ENCODE measurements around the gene OTUD3. TPM values are rescaled to one million over a fixed set of nuclear protein-coding genes. Genes with fewer than 3 reads are reported as not detected.

OTUD3 gene
- total RNA-seq, 1 experiment from 2014 or later = 4.2 TPM

DNA sequence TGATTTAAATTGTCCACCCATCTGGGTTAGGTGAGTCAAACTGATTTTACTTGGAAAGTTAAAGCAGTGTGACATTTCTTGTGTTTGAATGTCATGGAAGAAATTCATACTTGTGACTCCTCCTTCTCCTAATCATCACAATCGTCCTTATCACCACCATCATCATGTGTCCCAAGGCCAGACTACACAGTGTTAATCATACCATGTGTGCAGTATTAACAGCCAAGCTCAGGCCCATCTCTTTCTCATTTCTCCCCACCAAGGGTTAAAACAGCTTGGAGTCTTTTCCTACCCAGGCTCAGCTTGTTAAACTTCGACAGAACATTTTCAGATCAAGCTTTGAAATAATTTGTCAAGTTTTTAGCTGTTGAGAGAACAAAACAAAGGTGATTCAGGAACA, 63.7 kb downstream of the OTUD3 start:
- no peak for DNase-seq (ENCODE audit: extremely low read depth, low read depth)

DNA sequence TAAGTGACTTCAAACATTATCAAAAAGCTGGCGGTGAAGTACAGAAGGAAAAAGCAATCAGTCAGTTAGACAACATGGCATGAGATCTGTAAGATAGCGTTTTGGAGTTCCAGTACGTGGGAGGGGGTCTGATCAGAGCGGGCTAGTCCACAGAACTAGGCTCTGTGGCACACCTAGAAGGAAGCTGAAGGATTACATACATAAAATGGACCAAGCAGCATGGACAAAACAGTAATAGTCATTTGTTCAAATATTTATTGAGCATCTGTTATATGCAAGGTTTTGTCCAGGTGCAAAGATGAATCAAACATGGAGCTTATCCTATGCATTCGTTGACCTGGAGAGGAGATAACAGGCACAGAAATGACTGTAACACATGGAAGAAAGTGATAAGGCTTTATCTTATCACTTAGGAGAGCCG, 64.1 kb downstream of the OTUD3 start:
- no peak for DNase-seq (ENCODE audit: extremely low read depth, low read depth)

DNA sequence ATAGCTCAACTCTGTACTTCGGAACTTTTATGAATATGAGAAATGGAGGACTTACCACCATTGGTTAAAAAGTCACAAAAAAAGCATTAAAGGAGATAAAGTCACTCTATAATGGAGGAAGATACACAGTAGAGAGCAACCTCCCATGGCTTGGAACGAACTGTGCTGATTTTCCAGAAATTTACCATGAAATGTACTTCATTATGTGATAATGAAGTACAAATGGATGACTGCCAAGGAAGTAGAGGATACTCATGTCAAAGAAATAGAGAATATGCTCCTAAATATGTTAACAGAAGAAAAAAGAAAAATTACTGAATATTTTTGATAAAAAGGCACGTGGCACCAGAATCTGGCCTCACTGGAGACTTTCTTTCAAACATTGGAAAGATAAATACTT, 64.8 kb downstream of the OTUD3 start:
- no peak for DNase-seq (ENCODE audit: extremely low read depth, low read depth)

DNA sequence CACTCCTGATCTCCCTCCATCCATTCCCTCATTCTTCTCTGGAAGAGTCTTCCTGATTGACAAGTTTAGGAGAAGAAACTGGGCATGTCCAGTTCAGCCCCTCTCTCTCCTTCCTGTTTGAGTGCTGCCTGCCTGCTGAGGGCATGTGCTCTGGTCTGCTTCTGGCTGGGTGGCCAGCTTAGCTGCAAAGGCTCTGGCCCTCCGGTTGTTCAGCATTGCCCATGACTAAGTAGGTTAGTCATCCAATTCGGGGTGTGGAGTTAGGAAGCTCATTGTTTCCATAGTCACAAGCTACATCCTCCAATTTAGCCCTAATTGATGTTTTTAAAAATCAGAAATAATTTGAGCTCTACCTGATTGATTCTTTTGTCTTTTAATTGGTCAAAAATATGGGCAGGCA, 66.8 kb downstream of the OTUD3 start:
- no peak for DNase-seq (ENCODE audit: extremely low read depth, low read depth)

DNA sequence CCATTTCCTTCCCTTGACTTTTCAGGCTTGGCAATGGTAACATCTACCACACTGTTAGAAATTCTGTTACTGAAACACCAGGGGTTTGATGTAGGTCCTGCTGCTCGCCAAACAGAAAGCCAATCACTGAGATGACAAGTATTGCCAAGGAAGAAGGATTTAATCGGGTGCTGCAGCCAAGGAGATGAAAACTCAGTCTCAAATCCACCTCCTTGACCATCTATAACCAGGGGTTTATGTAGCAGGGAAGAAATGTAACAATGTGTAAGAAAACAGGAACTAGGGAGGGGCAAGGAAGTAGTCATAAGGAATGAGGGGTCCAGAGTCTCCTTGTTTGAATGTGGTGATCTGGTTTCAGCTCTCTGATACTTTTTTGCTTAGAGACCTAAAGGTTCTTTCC, 71.9 kb downstream of the OTUD3 start:
- DNase-seq (ENCODE audit: extremely low read depth, low read depth) = no peak

DNA sequence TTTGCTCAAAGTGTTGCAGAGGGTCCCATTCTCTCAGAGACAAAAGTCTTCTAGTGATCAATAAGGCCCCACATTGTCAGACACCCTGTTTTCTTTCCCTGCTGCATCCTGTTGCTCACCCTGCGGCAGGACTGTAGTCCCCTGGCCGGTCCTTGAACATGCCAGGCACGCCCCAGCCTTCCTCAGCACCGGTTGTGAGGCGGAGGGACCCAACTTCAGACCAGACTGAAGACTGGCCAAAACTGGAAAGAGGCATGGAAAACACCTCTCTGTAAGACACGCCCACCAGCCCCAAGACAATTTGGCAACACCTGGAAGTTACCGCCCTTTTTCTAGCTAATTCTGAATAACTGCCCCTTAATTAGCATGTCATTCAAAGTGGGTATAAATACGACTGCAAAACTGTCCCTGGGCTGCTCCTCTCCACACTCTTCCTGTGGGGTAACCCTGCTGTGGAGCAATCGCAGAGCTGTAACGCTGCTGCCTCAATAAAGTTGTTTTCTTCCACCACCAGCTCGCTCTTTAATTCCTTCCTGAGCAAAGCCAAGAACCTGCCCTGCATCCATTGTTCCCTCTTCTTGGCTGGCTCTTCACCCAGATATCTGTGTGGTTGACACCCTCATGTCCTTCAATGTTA, 73.5 kb downstream of the OTUD3 start:
- no peak for DNase-seq (ENCODE audit: extremely low read depth, low read depth)

DNA sequence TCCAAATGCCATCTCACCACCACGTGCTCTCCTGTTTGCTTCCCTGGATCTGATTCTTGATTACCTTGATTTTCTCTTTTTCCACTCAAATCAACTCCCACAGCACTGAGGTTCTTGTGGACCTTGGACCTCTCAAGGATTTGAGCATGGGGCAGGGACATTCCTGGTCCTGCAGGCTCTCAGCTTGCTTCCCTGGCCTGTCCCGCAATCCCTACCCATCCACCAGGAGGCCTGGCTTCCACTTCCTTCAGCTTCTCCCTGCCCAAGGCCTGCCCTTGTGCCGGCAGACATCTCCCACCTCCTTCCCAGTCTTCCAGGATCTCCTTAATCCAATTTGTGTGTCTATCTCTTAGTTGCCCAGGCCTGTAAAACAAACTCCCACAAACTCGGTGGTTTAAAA, 75.6 kb downstream of the OTUD3 start:
- DNase-seq (ENCODE audit: extremely low read depth, low read depth) = no peak

DNA sequence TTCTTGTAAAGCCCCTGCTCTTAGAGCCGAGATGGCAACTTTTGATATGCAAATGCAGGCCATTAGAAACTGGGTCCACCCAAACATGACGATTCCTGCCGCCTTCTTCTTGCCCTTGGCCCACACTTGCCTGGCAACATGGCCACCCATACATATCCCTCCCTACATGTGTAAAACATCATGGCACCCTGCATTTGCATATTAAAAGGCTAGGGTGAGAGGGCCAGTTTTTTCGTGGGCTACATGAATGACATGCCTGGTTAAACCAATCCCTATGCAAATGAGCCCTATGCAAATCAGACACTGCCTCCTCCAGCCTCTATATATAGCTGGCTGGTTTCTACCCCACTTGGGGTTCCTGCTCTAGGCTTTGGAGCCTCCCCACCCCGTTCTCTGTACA, 78.4 kb downstream of the OTUD3 start:
- no peak for DNase-seq (ENCODE audit: extremely low read depth, low read depth)

Other genes with a start within 250 kb of the OTUD3 start
- 13.9 and 16.2 TPM in 2 replicates for gene NBL1, start 238.1 kb upstream of the OTUD3 start, total RNA-seq (2014; rRNA removed; shearing (Covaris generic))
- gene HTR6, start 217.5 kb upstream of the OTUD3 start, total RNA-seq (2014; rRNA removed; shearing (Covaris generic)) = 0.12 TPM in 1 of 2 replicates, not detected in the other
- gene TMCO4, start 82.5 kb upstream of the OTUD3 start, total RNA-seq (2014; rRNA removed; shearing (Covaris generic)) = 3.8 and 4.7 TPM in 2 replicates
- gene RNF186, start 67.1 kb upstream of the OTUD3 start, total RNA-seq (2014; rRNA removed; shearing (Covaris generic)) = not detected in 2 replicates
- gene PLA2G2E, start 41.2 kb downstream of the OTUD3 start, total RNA-seq (2014; rRNA removed; shearing (Covaris generic)) = not detected in 2 replicates
- gene PLA2G2A, start 97.2 kb downstream of the OTUD3 start, total RNA-seq (2014; rRNA removed; shearing (Covaris generic)) = not detected in 2 replicates
- gene PLA2G5, start 187.8 kb downstream of the OTUD3 start, total RNA-seq (2014; rRNA removed; shearing (Covaris generic)) = not detected in 2 replicates
- not detected in 2 replicates for gene PLA2G2D, start 237.1 kb downstream of the OTUD3 start, total RNA-seq (2014; rRNA removed; shearing (Covaris generic))

All from NCI-H460 (cell line).